HG03432 (cell line): ENCODE measurements around the gene ETNK1.
"Not testable (repeated sequence)": the region's sequence is repeated elsewhere in the genome, so short reads cannot be mapped to it uniquely, and the experiment has no call there.

Experiments
- ATAC-seq: cut with Tn5 transposase; IDR thresholded peaks from one replicate; pipeline ENCODE4 v1.9.1; 2021; ENCODE audit warnings: mild to moderate bottlenecking, moderate library complexity; ENCODE audit not compliant: unreplicated experiment

The ETNK1 gene

DNA sequence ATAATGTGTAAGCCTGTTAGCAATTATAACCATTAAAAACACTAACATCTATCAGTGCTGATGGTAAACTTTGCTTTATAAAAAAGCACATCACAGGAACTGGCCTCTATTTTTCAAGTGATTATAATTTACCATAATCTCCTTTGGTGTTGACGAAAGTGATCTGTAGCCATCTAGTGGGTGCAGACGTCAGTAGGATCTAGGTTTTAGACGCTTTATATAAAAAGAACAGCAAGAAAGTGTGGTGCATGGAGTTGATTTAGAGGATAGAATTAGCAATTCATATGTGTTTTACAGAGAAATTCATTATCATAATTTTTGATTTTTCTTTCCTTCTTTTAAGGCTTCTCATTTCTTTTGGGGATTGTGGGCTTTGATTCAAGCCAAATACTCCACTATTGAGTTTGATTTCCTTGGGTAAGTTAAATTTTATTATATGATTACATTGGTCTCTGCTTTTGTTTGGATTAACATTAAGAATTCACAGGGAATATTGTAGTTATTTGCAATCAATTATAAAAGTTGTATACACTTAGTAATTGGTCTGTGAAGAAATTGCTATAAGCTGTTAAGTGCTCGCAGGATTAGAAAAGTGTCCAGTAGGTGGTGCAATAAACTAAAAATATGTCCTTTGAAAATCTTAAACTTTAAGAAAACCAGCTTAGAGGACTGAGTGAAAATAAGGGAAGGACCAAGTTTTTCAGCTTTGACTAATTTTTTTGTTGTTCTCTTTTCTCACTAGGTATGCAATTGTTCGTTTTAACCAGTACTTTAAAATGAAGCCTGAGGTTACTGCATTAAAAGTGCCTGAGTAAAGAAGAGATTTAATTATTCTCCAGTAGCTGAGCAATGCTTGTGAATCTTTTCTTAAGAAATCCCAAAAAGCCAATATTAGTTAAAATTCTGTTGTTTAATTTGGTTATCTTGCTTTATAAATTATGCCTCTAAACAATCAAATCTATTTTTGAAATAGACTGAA is 59.5 kb downstream of the ETNK1 start:
- peak; percentile 57 for ATAC-seq

- ATAC-seq: no peak
Observed at GRCh38 chr12:22686193-22686592, 61.2 kb downstream of the ETNK1 start.

- peak; percentile 79 for ATAC-seq
Observed at GRCh38 chr12:22687361-22688076, 62.5 kb downstream of the ETNK1 start.

GRCh38 chr12:22689876-22690275 is 64.9 kb downstream of the ETNK1 start:
- ATAC-seq: no peak

DNA sequence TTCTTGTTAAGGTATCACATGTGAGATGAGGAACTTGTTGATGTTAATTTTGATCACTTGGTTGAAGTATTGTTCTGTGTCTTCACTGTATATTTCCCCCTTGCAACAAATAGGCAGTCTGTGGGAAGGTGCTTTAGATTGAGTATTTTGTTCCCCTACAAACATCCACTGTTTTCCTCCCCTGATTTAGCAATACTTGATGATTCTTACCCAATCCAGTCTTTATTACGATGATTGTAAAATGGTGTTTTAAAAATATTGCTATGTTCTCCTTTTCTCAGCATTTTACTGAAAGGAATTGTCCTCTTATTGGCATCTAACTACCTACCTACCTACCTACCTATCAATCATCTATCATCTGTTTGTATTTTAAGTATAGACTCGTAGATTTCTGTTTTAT is 66.3 kb downstream of the ETNK1 start:
- ATAC-seq: no peak

DNA sequence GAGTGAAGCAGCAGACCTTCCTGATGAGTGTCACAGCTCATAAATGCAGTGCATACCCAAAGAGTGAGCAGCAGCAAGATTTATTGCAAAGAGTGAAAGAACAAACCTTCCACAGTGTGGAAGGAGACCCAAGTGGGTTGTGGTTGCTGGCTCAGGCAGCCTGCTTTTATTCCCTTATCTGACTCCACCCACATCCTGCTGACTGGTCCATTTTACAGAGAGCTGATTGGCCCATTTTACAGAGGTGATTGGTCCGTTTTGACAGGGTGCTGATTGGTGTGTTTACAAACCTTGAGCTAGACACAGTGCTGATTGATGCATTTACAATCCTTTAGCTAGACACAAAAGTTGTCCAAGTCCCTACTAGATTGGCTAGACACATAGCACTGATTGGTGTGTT is 67.5 kb downstream of the ETNK1 start:
- not testable (repeated sequence) for ATAC-seq

- ATAC-seq: no peak
Observed at GRCh38 chr12:22692964-22693555, 68.1 kb downstream of the ETNK1 start.

DNA sequence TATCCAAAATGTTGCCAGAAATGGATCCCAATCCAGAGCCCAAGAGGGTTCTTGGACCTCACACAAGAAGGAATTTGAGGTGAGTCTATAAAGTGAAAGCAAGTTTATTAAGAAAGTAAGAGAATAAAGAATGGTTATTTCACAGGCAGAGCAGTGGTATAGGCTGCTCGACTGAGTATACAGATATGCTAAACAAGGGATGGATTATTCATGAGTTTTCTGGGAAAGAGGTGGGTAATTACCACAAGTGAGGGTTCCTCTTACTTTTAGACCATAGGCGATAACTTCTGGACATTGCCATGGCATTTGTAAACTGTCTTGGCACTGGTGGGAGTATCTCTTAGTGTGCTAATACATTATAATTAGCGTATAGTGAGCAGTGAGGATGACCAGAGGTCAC is 73.6 kb downstream of the ETNK1 start:
- no peak for ATAC-seq

- not testable (repeated sequence) for ATAC-seq
Observed at GRCh38 chr12:22699705-22700104, 74.7 kb downstream of the ETNK1 start.

DNA sequence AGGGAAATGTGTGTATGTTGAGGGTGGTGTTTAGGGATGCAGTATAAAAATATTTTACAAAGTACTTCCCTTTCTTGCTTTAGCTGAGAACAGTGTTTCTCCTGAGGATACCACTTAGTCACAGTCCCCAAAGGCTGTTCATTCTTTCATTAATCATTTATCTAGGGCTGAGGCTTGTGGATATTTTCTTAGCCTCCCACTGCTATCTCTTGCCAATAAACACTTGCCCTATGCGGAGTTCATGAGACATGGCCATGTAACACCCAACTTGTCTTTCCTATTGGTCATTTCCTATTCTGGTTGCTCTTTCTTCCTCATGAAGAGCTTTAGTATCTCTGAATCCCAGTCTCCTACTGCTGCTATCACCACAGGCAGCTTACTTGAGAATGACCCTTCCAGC is 75.1 kb downstream of the ETNK1 start:
- no peak for ATAC-seq

- ATAC-seq: not testable (repeated sequence)
Observed at GRCh38 chr12:22701216-22701809, 76.3 kb downstream of the ETNK1 start.

- ATAC-seq: no peak
Observed at GRCh38 chr12:22702690-22703089, 77.7 kb downstream of the ETNK1 start.

DNA sequence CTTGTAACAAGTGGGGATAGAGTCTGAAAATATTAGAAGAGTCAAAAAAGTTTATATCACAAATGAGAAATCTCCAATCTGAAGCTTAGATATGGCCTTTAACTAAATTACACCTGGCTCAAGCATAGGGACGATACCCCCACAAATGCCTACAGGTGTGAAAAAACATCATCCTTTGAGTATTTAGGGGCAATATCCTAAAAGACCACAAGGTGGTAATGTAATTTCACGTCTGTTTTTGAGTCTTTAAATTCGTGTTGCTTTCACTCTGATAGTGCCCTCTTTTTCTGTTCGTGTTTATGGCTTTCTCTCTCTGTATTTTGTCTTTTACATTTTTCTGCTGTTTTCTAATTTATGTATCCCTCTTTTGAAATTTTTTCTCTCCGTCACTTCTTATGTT is 84.3 kb downstream of the ETNK1 start:
- peak; percentile 74 for ATAC-seq

- ATAC-seq: no peak
Observed at GRCh38 chr12:22712083-22712482, 87.1 kb downstream of the ETNK1 start.

- no peak for ATAC-seq
Observed at GRCh38 chr12:22715254-22715653, 90.3 kb downstream of the ETNK1 start.

- no peak for ATAC-seq
Observed at GRCh38 chr12:22719745-22720144, 94.8 kb downstream of the ETNK1 start.

GRCh38 chr12:22722081-22722480 is 97.1 kb downstream of the ETNK1 start:
- no peak for ATAC-seq

DNA sequence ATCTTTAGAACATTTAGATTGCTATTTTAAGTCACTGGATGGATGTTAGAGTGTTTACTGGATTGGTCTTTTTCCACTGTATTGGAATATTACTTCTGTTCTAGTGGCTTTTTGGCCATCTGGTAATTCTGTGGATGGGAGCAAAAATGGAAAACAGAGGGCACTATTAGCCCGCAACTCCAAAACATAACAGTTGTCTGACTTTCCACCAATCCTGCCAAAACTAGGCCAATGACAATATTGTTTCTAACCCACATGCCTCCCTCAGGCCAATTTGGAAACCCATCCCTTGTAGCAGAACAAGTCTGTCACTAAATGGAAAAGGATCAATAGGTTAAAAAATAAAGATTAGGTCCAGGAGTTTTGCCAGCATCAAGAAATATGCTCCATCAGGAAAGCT is 97.8 kb downstream of the ETNK1 start:
- ATAC-seq: no peak

DNA sequence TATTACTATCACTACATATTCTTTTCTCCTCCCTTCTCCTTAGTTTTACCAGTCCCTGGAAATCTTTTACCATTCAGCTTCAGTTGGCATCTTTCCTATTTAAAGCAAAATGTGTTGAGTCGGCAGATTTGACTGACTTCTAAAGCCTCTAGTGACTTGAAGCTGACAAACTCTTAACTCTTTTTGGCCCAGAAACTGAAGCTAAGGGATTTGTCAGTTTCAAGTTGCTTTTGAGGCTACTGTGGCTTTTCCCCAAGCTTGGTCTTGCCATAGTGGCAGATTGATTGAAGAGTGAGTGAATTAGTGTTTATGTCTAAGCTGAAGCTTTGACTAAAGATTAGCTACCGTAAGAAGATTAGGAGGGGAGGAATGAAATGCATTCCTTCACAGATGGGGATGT is 104.0 kb downstream of the ETNK1 start:
- ATAC-seq: no peak

DNA sequence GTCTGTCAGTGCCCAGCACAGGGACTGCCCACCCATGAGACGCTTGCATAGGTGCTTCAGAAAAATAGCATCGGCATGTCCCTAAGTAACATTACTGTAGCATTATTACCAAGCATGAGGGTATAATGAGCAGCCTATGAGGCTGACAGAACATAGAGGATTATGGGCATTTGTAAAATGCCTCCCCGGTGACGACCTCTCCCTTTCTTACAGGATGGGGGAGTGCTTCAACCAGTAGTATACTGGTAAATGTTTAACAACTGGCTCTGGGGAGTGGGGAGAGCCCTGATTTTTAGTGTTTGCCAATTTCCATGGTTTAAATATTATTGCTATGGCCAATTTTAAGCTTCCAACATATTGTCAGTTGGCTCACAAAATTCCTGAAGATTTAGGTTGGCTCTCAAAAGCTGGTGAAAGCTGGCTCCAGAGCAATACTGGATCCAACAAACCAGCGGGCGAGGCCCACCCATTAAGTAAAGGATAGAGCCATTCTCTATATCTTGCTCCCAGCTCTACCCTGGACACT is 104.5 kb downstream of the ETNK1 start:
- ATAC-seq: no peak

DNA sequence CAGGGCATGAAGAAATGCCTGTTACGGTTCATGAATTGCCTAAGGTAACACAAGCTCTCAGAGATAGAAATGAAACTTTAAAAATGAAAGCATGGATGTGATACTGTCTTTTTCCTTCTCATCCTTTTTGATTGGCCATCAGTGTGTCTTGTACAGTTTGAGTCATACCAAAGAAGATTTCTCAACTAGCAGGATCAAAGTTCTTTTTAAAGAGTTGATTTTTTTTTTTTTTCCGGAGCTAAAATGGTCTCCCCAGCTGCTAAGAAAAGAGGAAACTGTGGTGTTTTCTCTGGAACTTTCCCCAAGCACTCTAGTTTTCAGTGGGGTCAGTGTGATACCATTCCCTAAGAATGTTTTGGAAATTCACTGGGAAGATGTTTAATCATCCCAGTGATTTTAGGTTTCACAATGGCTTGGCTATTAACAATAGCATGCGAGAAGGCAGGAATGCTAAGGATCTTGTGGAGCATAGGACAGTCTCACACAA is 105.0 kb downstream of the ETNK1 start:
- peak; percentile 43 for ATAC-seq
